GM19324 (cell line): Measurements from ENCODE around the gene GJB2.

Experiments
- ATAC-seq: cut with Tn5 transposase; IDR thresholded peaks from one replicate; pipeline ENCODE4 v1.9.1; 2021; ENCODE audit warnings: mild to moderate bottlenecking, moderate library complexity; ENCODE audit not compliant: unreplicated experiment, low FRiP score

The GJB2 gene

DNA sequence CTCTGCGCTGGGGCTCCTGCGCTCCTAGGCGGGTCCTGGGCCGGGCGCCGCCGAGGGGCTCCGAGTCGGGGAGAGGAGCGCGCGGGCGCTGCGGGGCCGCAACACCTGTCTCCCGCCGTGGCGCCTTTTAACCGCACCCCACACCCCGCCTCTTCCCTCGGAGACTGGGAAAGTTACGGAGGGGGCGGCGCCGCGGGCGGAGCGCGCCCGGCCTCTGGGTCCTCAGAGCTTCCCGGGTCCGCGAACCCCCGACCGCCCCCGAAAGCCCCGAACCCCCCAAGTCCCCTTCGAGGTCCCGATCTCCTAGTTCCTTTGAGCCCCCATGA lies at the start of gene GJB2:
Gene GJB2 (minus strand): TSS at position 103 of the 326 bp plus-strand sequence. CDS start 3,357 bp downstream, outside the sequence.
- no peak for ATAC-seq

DNA sequence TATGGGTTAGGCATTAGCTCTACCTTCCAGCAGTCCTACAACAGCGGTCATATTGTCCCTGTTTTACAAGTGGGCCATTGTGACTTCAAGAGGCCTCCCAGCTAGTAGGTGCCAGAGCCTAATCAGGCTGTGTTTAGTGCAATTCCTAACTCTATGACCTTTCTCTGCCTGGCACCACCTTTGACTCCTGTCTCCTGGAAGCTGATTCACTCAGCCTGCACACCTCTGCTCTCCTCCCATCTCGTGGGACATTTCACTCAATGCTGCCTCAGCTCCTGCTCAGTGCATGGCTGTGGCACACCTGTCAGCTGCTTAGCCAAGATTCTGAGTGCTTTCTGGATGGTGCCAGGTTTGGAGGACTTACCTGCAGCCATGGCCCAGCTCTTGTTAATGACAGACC lies 48.9 kb upstream of the GJB2 start:
- ATAC-seq: no peak

DNA sequence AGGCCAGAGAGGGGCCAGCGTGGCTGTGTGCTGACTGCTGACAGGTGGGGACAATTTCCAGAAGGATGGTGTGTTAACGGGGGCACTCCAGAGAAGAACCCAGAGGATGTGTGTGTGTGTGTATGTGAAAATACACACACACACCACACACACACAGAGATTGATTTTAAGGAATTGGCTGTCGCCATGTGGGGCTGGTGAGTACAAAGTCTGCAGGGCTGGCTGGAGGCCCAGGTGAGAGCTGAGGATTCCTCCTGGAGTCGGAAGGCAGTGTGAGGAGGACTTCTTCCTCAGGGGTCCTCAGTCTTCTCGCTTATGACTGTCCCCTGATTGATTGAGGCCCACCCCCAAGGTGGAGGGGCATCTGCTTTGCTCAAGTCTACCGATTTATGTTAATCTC lies 47.0 kb upstream of the GJB2 start:
- no peak for ATAC-seq

DNA sequence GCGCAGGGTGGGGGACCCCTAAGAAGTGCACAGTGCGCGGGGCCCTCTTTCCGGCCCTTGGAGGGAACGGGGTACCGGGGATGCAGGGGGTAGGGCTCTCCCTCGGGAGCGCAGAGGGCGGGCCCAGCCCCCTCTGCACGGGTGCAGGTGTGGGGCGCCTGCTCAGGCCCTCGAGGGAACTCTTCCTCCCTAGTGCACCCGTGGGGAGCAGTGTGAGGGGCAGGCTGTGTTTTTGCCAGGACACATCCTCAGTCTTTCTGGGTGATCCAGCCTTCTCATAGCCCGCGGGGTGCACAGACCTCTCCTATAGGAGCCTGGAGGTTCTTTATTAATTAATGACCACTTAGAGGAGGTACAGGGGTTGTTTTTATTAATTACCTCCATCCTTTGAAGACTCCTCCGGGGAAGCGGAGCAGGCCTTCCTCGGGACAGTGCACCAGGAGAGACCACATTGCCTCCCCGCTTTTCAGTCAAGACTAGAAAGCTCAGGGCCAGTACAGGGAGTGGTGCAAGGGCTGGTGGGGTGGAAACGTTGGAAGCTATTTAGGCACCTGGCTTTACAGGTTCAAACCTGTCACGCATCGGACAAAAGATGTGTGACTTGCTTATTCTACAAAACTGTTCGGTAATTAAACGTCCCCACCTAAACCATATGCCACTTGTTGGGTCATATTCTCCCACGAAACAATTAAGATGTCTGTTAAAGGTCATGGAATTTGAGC lies 40.0 kb upstream of the GJB2 start:
- ATAC-seq: no peak

DNA sequence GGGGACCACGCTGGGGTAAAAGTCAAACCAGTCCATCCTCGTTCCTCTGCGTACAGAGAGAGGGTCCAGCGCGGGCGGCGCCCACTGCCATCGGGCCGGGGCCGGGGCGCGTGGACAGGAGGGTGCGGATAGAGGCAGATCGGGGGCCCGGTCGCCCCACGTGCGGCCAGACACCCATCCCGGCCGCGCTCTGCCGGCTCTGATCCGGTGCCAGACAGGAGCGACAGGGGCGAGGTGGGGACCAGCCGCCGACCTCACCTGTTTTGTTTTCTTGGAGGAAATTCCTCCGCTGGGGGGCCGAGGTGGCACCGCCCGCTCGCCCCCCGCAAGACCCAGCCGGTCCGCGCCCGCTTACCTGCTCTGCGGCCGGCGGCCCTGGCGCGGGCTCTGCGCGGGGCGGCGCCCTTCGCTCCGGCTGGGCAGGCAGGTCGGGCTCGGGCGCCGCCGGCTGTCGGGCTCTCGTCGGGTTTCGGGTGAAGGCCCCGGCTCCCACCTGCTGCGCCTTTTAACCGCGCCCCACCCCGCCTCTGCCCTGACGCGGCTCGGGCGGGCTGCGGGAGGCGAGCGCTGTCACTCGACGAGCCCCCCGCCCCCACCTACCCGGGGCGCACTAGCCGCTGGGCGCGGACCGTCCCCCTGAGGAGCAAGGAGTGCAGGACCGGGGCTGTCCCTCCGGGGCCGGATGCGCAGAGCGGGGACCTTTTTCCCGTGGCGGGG lies 39.3 kb upstream of the GJB2 start, which contains the start of gene GJB6:
Gene GJB6 (minus strand): TSS at position 481 of the 717 bp plus-strand sequence. CDS start 8,839 bp downstream, outside the sequence.
- ATAC-seq: no peak

DNA sequence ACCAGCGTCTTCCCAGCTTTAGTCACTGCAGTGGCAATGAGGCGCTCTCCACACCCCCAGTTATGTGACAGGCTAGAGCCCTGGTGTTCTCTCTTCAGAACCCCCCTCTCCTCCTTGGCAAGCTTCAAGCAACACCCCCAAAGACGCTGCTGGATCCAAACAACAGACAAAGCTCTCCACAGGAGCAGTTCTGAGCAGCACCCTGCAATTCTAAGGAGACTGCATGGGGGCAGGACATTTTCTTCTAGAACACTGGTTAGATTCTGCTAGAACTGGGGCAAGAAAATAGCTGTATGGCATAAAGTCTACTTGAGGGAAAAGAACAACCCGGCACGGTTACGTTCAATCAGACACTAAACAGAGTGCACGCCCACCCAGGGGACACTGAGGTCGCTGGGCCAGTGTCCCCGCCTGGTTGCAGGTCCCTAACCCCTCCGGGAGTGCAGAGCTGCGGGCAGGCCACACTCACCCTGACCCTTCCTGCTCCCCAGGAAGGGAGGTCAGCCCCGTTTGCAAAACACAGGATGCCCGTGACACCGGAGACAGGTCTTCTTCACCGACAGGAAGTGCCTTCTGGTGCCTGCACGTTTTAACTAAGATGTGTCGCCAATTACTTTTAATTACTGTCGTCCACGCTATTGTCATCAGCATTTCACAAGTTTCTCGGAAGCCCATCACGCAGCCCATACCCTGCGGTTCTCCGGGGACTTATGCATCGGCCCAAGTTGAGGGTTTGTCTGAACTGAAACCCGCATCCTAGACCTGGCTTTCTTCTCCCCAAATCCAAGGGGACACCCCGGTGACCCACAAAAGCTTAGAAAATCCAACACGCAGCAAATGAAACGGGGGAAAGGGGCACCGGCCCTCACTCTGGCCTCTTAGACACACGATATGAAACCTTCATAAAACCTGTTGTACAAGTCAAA lies 38.4 kb upstream of the GJB2 start:
- ATAC-seq: no peak

DNA sequence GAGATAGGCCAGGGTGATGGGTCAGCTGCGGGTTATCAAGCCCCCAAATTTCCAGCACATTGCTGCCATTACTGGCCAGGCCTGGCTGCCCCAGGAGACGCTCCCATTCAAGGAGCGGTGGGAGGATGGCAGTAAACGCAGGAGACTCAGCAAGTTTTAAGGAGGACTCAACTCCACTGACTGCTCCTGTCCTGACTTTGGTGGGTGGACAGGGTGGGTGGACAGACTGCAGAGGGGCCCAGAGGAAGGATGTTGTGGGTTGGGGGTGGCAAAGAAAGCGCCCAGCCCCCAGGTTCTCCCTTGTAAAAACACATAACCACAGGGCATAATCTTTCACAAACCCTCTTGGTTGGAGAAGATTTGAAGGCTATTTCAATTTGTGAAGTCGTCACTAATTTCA lies 35.0 kb upstream of the GJB2 start:
- no peak for ATAC-seq

DNA sequence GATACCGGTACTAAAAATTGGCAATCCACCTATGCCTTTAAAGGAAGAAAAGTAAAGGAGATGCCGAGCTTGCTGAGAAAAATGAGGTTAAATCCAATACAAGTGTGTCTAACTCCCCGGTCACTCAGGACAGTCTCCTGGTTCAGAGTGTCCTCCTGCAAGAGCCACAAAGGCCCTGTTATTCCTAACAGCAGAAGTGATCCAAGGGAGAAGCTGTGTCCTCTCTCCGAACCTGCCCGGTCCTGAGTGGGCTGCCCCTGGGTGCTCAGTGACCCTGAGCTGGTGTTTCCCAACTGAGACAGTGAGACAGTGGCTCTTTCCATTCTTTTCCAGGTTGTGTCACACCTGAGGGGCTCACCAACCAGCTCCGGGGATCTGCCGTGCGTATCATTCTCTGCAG lies 34.5 kb upstream of the GJB2 start:
- ATAC-seq: no peak

DNA sequence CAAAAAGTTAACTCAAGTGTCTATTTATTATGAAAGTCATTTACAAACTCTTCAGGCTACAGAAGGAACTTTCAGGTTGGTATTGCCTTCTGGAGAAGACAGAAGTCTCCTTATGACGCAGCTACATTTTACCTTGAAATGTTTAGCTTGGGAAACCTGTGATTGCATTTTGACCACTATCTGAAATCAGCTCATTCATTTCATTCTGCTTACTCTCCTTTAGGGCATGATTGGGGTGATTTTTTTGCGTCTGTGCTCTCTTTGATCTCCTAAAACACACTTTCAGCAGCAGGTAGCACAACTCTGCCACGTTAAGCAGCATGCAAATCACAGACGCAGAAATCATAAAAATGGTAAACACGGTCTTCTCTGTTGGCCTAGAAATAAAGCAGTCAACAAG lies 29.8 kb upstream of the GJB2 start:
- no peak for ATAC-seq

DNA sequence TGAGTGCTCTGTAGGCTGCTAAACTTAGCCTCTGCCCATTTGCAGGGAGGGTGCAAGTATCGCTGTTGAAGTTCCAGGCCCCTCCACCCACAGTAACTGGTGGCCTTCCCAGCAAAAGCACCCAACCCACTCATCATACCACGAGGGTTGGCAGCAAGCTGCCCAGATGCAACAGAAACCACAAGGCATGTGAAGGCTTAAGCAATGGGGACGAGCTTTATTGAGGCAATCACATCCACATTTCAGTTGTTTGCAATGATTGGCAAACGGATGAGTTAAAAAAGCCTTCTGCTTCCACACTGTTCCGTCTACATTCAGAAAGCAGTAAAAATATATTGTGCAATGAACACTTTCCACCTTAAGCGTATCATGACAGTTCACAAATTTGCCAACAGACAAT lies 29.0 kb upstream of the GJB2 start:
- no peak for ATAC-seq

DNA sequence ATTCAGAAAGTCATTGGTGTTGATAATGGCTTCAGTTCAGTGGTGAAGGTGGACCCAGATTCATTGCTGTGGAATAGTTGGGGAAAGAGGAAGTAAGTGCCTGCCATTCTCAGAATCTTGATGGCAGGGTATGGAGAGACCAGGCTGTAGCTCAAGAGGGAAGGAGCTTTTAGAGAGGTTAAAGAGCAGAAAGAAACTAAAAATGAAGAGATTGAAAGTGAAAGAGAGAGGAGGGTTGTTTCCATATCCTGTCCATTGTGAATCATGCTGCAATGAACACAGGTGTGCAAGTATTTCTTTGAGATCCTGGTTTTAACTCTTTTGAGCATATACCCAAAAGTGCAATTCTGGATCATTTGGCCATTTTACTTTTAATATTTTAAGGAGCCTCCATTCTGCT lies 26.8 kb upstream of the GJB2 start:
- peak; percentile 89 for ATAC-seq

DNA sequence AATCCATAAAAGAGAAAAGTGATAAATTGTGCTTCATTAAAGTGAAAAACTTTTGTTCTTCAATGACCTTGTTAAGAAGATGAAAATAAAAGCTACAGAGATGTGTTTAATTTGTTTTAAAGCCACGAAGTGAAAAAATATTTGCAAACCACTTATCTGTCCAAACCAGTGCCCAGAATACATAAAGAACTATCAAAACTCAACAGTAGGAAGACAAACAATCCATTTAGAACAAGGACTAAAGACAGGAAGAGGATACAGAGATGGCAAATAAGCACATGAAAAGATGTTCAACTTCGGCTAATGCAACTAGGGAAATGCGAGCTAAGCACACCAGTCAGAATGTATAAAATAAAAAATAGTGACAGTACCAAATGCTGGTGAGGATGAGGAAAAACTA lies 24.4 kb upstream of the GJB2 start:
- no peak for ATAC-seq

DNA sequence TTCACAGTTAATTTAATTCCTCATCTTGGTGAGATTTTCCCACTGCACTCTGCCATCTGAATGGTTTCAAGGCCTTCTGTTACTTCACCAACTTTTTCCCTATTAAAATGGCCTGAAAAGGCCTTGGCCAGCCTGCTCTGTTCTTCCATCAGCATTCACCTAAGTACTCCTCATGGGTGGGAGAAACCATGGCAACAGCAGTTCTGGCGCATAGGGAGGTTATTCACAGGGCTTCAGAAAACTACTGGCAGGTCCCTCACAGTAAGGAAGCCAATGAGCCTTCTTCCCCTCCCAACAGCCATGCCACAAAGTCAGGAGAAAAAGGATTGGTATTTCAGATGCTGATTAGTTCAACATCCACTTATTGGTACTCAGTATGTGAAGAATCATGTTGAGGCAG lies 17.2 kb upstream of the GJB2 start:
- no peak for ATAC-seq

DNA sequence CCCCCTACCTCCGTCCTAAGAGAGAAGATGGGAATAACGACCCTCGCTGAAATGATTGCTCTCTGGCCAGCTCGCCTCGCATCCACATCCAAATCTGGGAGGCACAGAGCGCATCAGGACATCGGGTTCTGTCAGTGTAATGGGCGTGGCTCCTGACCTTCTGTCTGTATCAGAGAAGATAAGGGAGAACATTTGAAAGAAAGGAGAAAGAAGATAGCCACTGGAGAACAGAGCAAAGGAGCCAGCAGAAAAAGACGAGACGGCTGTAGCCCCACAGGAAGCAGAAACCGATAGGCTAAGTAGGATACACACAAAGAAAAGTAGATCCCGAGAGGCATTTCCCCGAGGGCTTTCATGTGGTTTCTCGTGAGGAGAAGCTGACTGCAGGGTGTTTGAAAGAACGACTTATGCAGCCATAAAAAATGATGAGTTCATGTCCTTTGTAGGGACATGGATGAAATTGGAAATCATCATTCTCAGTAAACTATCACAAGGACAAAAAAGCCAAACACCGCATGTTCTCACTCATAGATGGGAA lies 14.0 kb upstream of the GJB2 start:
- no peak for ATAC-seq

DNA sequence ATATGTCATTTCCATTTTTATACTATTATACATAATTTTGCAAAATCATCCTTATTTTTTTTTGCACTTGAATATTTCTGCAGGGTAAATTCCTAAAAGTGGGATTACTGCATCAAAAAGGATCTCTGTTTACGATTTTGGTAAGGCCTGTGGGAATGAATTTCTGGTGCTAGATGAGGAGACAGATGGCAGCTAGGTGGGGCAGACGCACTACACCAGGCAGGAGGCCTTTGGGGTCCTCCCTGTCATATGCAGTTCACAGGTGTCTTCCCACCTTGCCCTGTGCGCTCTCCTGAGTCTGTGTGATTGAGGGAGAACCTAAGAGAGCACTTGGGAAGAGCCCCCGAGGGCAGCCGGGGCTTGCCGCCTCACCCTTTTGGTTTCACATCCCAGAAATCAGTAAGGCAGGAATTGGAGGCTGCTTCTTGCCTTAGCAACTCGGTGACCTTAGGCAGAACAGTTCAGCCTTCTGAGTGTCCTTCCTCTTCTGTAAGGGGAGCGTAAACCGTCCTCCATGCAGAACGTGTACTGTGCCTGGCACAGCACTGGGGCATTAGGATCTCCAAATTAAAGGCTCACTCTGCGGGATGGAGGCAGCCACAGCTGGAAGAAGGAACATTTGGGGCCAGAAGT lies 13.4 kb upstream of the GJB2 start:
- ATAC-seq: no peak

DNA sequence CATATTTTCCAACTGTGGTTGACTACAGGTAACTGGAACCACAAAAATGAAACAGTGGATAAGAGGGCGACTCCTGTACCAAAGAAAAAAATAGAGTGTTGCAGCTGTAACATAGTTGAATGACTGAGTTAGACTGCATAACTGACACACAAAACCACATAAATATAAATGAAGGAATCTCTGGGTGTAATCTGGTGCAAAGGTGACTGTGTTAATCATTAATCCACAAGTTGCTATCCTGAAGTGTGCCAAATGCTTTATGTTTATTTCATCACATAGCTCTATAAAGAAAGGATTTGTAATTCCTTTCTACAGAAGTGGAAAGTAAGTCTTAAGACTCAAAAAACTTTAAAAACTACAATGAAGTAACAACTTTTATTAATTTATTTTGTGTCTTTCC lies 6.0 kb upstream of the GJB2 start:
- ATAC-seq: no peak

DNA sequence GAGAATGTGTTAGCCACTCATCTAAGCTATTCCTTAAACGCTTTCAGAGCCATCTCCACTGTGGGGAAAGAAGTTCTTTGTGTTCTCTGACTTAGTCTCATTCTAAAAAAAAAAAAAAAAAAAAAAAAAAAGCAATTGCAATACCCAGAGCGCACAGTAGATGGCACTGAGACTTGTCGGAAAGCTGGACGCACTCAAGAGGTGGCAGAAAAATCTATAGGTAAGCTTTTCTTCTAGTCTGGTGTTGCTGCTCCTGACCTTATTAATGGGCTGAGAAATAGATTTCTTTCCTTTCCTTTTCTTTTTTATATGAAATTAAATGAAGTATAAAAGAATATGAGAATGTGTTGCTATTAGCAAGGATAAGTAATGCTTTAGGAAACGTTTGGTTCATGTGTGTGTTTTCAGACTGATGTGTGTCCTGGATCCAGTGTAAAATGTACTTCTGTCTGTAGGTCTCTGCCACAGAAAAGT lies 4.7 kb upstream of the GJB2 start:
- no peak for ATAC-seq

DNA sequence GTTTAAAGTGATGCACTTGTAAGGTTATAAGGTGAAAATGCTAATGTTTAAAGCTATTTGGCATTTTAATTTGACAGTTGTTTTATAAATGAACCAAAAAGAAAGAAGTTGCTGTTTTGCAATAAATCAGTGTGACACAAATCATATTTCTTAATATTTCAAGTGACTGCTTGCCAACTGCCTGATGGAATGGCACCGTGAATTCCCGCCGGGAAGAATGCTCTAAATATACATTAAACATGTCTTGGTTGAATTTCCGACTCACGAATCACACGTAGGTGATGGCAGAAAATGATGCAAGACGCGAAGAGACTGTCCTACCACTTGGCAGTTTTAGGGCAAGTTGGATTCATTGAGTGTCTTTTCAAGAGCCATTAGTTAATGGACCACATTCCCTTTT lies 3.1 kb upstream of the GJB2 start:
- ATAC-seq: no peak

DNA sequence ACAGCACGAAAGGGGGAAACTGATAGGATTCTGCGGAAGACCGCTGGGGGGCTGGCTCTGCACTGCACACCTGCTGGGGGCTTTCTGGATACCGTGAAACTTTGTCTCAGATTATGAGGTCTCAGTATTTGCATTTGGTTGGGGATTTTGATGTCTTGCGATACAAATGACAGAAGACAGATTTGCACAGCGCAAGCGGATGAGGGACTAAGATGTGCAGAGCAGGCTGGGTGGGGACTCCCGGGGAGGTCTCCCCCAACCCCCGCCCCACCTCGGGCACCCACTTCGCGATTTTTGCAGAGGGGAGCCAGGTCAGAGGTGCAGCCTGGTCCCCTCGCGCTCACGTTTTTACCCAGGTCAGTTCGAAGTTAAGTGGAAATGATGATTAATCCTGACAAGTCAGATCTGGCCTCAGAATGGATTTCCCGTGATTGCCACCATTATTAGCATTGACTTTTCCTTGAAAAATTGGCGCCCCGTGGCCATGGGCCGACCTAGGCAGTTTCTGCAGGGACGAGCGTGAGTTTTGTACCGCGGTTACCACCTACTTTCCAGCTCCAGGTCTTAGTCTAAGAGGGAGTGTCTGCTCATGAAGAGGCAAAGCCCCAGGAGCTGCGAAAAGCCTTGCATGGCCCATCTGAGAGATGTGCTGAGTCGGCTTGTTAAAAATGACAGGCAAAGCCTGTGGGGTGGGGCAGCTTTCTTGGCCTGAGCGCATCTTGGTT lies 1.3 kb upstream of the GJB2 start:
- no peak for ATAC-seq
